HG03342 (cell line): ENCODE measurements around the gene TAAR2.
"Not testable (repeated sequence)": the region's sequence is repeated elsewhere in the genome, so short reads cannot be mapped to it uniquely, and the experiment has no call there.

Experiments
- ATAC-seq: cut with Tn5 transposase; IDR thresholded peaks from one replicate; pipeline ENCODE4 v1.9.1; 2021; ENCODE audit warnings: mild to moderate bottlenecking, moderate library complexity; ENCODE audit not compliant: unreplicated experiment

TAAR2 gene

GRCh38 chr6:132614554-132614953, 9.5 kb downstream of the TAAR2 start:
- ATAC-seq: no peak

GRCh38 chr6:132612449-132613108, 11.5 kb downstream of the TAAR2 start:
- ATAC-seq: peak; percentile 57

GRCh38 chr6:132611616-132612015, 12.5 kb downstream of the TAAR2 start:
- no peak for ATAC-seq

- ATAC-seq: peak; percentile 56
Measured at GRCh38 chr6:132607544-132608233, 16.4 kb downstream of the TAAR2 start.

- no peak for ATAC-seq
Measured at GRCh38 chr6:132604635-132605152, 19.4 kb downstream of the TAAR2 start.

- ATAC-seq: not testable (repeated sequence)
Measured at GRCh38 chr6:132600900-132601299, 23.2 kb downstream of the TAAR2 start.

GRCh38 chr6:132598473-132598872, 25.6 kb downstream of the TAAR2 start:
- ATAC-seq: peak; percentile 86

GRCh38 chr6:132596201-132596600, 27.9 kb downstream of the TAAR2 start:
- no peak for ATAC-seq

GRCh38 chr6:132592855-132593254, 31.2 kb downstream of the TAAR2 start:
- no peak for ATAC-seq

GRCh38 chr6:132590362-132590761, 33.7 kb downstream of the TAAR2 start:
- ATAC-seq: no peak

GRCh38 chr6:132589454-132589853, 34.6 kb downstream of the TAAR2 start, which contains the start of gene TAAR5:
Gene TAAR5 (minus strand): TSS chr6:132589741. CDS start chr6:132589686, 55 bp downstream.
- no peak for ATAC-seq

GRCh38 chr6:132587424-132587823, 36.7 kb downstream of the TAAR2 start:
- ATAC-seq: no peak

- no peak for ATAC-seq
Measured at GRCh38 chr6:132584698-132585097, 39.4 kb downstream of the TAAR2 start.

- ATAC-seq: no peak
Measured at GRCh38 chr6:132571774-132572173, 52.3 kb downstream of the TAAR2 start.

- no peak for ATAC-seq
Measured at GRCh38 chr6:132570221-132570777, 53.8 kb downstream of the TAAR2 start, which contains the start of gene TAAR6. Gene TAAR6 (plus strand): TSS chr6:132570322. CDS start chr6:132570322, 0 bp downstream.

GRCh38 chr6:132569170-132569569, 54.9 kb downstream of the TAAR2 start:
- no peak for ATAC-seq

- no peak for ATAC-seq
Measured at GRCh38 chr6:132568611-132569010, 55.5 kb downstream of the TAAR2 start.

GRCh38 chr6:132567566-132567965, 56.5 kb downstream of the TAAR2 start:
- ATAC-seq: no peak
